Measurements from ENCODE around the gene KRTAP13-4.

GRCh38 chr21:30448514-30448913 is 18.5 kb downstream of the KRTAP13-4 start:
- TF ChIP-seq CTCF (IDR thresholded peaks at IDR 0.05), result no peak
- no peak for TF ChIP-seq POLR2A (IDR thresholded peaks at IDR 0.05)

All from esophagus squamous epithelium (tissue), 4 donors.